IMR-90 (cell line): ENCODE measurements around the gene KDM4F. TPM values are rescaled to one million over a fixed set of nuclear protein-coding genes. Genes with fewer than 3 reads are reported as not detected.

Experiments used
- ATAC-seq: fragments of 200-7000 bp; cut with Tn5 transposase; 2 replicates; pipeline ENCODE4 v1.9.1; 2020; ENCODE audit warnings: low read depth, mild to moderate bottlenecking, moderate library complexity
- BruUV-seq: library from RNA; stranded (reverse); fragments of 400-500 nt; replicated peaks from 2 replicates; lab custom pipeline; 2021; lab: Mats Ljungman, UMichigan
- CTCF ChIA-PET: fragments of 300-600 bp; formaldehyde crosslinking; extraction: SDS; loops from one replicate; lab custom pipeline; 2021; ENCODE audit warnings: antibody characterized with exemption; lab: Yijun Ruan, JAX
- POLR2A ChIA-PET: fragments of 300-600 bp; sonication (Branson Sonifier 250); formaldehyde crosslinking; loops from one replicate; lab custom pipeline; 2022; ENCODE audit warnings: antibody characterized with exemption; ENCODE audit not compliant: unreplicated experiment; lab: Charles Lee
- DNase-seq: peaks from one replicate; pipeline ENCODE4 v3.0.0; 2013
- H2AFZ ChIP-seq: replicated peaks from 2 replicates; pipeline ENCODE3; 2013; ENCODE audit warnings: low read length, mild to moderate bottlenecking; ENCODE audit not compliant: poor library complexity
- H2AK5ac ChIP-seq: 2 replicates; pipeline ENCODE4 v1.6.1; 2013; ENCODE audit warnings: low read depth, low read length, inconsistent platforms
- H2AK9ac ChIP-seq: replicated peaks from 2 replicates; pipeline ENCODE3; 2013; ENCODE audit warnings: mild to moderate bottlenecking, low read depth, low read length, moderate library complexity; ENCODE audit not compliant: poor library complexity
- H2BK120ac ChIP-seq: 2 replicates; pipeline ENCODE4 v1.6.1; 2013; ENCODE audit warnings: low read depth, low read length, inconsistent platforms
- H2BK15ac ChIP-seq: 3 replicates; pipeline ENCODE4 v1.6.1; 2013; ENCODE audit warnings: low read depth, low read length, inconsistent platforms
- H2BK20ac ChIP-seq: 2 replicates; pipeline ENCODE4 v1.6.1; 2013; ENCODE audit warnings: low read depth, mild to moderate bottlenecking, inconsistent platforms, low read length, moderate library complexity
- H2BK5ac ChIP-seq: 2 replicates; pipeline ENCODE4 v1.6.1; 2013; ENCODE audit warnings: mild to moderate bottlenecking, low read depth, low read length, inconsistent platforms; ENCODE audit not compliant: poor library complexity, severe bottlenecking
- H3K14ac ChIP-seq: replicated peaks from 2 replicates; pipeline ENCODE4 v1.6.1; 2013; ENCODE audit warnings: low read depth, low read length, inconsistent platforms
- H3K18ac ChIP-seq: 2 replicates; pipeline ENCODE4 v1.6.1; 2013; ENCODE audit warnings: low read depth, low read length, control low read depth
- H3K23ac ChIP-seq: 2 replicates; pipeline ENCODE4 v1.6.1; 2013; ENCODE audit warnings: low read depth, low read length, inconsistent platforms
- H3K27ac ChIP-seq: 2 replicates; pipeline ENCODE4 v1.5.1; 2013; ENCODE audit warnings: mild to moderate bottlenecking, control low read depth, low read length; ENCODE audit not compliant: insufficient read depth
- H3K27me3 ChIP-seq: 2 replicates; pipeline ENCODE4 v1.6.1; 2013; ENCODE audit warnings: low read length; ENCODE audit not compliant: control insufficient read depth, insufficient read depth
- H3K36me3 ChIP-seq: 2 replicates; pipeline ENCODE4 v1.6.1; 2013; ENCODE audit warnings: low read length, mixed read lengths; ENCODE audit not compliant: control insufficient read depth, insufficient read depth
- H3K4ac ChIP-seq: 2 replicates; pipeline ENCODE4 v1.6.1; 2013; ENCODE audit warnings: low read depth, low read length, inconsistent platforms
- H3K4me1 ChIP-seq: 2 replicates; pipeline ENCODE4 v1.6.1; 2013; ENCODE audit warnings: low read length, mixed read lengths; ENCODE audit not compliant: control insufficient read depth, insufficient read depth
- H3K4me2 ChIP-seq: 2 replicates; pipeline ENCODE4 v1.6.1; 2013; ENCODE audit warnings: low read depth, mild to moderate bottlenecking, control low read depth, low read length, moderate library complexity
- H3K4me3 ChIP-seq: 2 replicates; pipeline ENCODE4 v1.5.1; 2013; ENCODE audit warnings: low read depth, mild to moderate bottlenecking, control low read depth, low read length, moderate library complexity; ENCODE audit not compliant: insufficient read depth
- H3K56ac ChIP-seq: 2 replicates; pipeline ENCODE4 v1.6.1; 2013; ENCODE audit warnings: low read length, inconsistent platforms; ENCODE audit not compliant: insufficient read depth; ENCODE audit errors: extremely low read depth
- H3K79me1 ChIP-seq, 2 experiments: 2 replicates each; pipeline ENCODE4 v1.6.1; 2013; ENCODE audit warnings: low read length in 2 of 2, inconsistent platforms in 1 of 2, low read depth in 1 of 2
- H3K9ac ChIP-seq: 2 replicates; pipeline ENCODE4 v1.6.1; 2013; ENCODE audit warnings: low read depth, low read length, control low read depth
- H3K9me1 ChIP-seq: 2 replicates; pipeline ENCODE4 v1.6.1; 2013; ENCODE audit warnings: low read length, inconsistent platforms; ENCODE audit not compliant: insufficient read depth
- H3K9me3 ChIP-seq: 2 replicates; pipeline ENCODE4 v1.6.1; 2013; ENCODE audit warnings: low read length; ENCODE audit not compliant: control insufficient read depth, insufficient read depth
- H4K20me1 ChIP-seq: 2 replicates; pipeline ENCODE4 v1.6.1; 2013; ENCODE audit warnings: low read length, inconsistent platforms; ENCODE audit not compliant: insufficient read depth
- H4K5ac ChIP-seq: 2 replicates; pipeline ENCODE4 v1.6.1; 2013; ENCODE audit warnings: mild to moderate bottlenecking, low read depth, low read length, control low read depth
- H4K8ac ChIP-seq, 2 experiments: 2 replicates each; pipeline ENCODE4 v1.6.1; 2013; ENCODE audit warnings: low read depth in 2 of 2, low read length in 2 of 2, control low read depth in 1 of 2, inconsistent platforms in 1 of 2
- H4K91ac ChIP-seq: 2 replicates; pipeline ENCODE4 v1.6.1; 2013; ENCODE audit warnings: low read depth, low read length, inconsistent platforms; ENCODE audit not compliant: insufficient read depth
- BHLHE40 ChIP-seq: fragments of 150-350 bp; IDR thresholded peaks from 2 replicates; pipeline ENCODE4 v1.6.1; 2016; ENCODE audit warnings: mild to moderate bottlenecking, low read depth, low read length
- CEBPB ChIP-seq: IDR thresholded peaks from 2 replicates; pipeline ENCODE4 v1.6.1; 2012; ENCODE audit warnings: low read depth, low read length, improper control_type of control experiment
- CHD1 ChIP-seq: IDR thresholded peaks from 2 replicates; pipeline ENCODE4 v1.6.1; 2012; ENCODE audit warnings: low read depth, low read length, improper control_type of control experiment
- FOS ChIP-seq: fragments of 150-350 bp; IDR thresholded peaks from 2 replicates; pipeline ENCODE4 v1.6.1; 2016; ENCODE audit warnings: low read depth, low read length
- MAFK ChIP-seq: IDR thresholded peaks from 2 replicates; pipeline ENCODE4 v1.6.1; 2012; ENCODE audit warnings: low read depth, low read length, improper control_type of control experiment
- MAZ ChIP-seq: IDR thresholded peaks from 2 replicates; pipeline ENCODE4 v1.6.1; 2012; ENCODE audit warnings: low read depth, mild to moderate bottlenecking, low read length, improper control_type of control experiment, moderate library complexity, borderline replicate concordance
- MXI1 ChIP-seq: IDR thresholded peaks from 2 replicates; pipeline ENCODE4 v1.6.1; 2012; ENCODE audit warnings: low read depth, mild to moderate bottlenecking, low read length, moderate library complexity, borderline replicate concordance
- NFE2L2 ChIP-seq: fragments of 150-350 bp; IDR thresholded peaks from 2 replicates; pipeline ENCODE4 v1.6.1; 2016; ENCODE audit warnings: low read depth, mild to moderate bottlenecking, low read length
- POLR2A ChIP-seq: IDR thresholded peaks from 2 replicates; pipeline ENCODE4 v1.6.1; 2012; ENCODE audit warnings: mild to moderate bottlenecking, low read depth, low read length
- RAD21 ChIP-seq: IDR thresholded peaks from 2 replicates; pipeline ENCODE4 v1.6.1; 2012; ENCODE audit warnings: low read length, improper control_type of control experiment
- RCOR1 ChIP-seq: IDR thresholded peaks from 2 replicates; pipeline ENCODE4 v1.6.1; 2012; ENCODE audit warnings: mild to moderate bottlenecking, low read length, improper control_type of control experiment; ENCODE audit not compliant: insufficient replicate concordance
- RFX5 ChIP-seq: IDR thresholded peaks from 2 replicates; pipeline ENCODE4 v1.8.0; 2012; ENCODE audit warnings: low read depth, mild to moderate bottlenecking, low read length, moderate library complexity
- SMC3 ChIP-seq: fragments of 150-350 bp; IDR thresholded peaks from 2 replicates; pipeline ENCODE4 v1.6.1; 2016; ENCODE audit warnings: low read depth, mild to moderate bottlenecking, antibody characterized with exemption, low read length, moderate library complexity
- dilution Hi-C: fragments of 300-500 bp; cut with HindIII; formaldehyde crosslinking; loops from one replicate; pipeline ENCODE4 v1.14.3; 2018; ENCODE audit warnings: low sequenced_read_pairs; ENCODE audit not compliant: unreplicated experiment
- in situ Hi-C: fragments of 300-500 bp; cut with MboI; formaldehyde crosslinking; loops from 3 replicates; pipeline ENCODE4 v1.14.3; 2019; ENCODE audit warnings: low sequenced_read_pairs, inconsistent platforms, mixed read lengths
- intact Hi-C: fragments of 100-400 bp; cut with micrococcal nuclease; formaldehyde crosslinking; loops from 2 replicates; pipeline ENCODE4 v1.10.0; 2022
- polyA plus RNA-seq, 3 experiments: library from polyadenylated mRNA; depleted of rRNA; stranded (reverse); fragments of >200 nt; gene quantifications; 2 replicates each; pipeline ENCODE4 v1.2.3, GENCODE V29; 2012; ENCODE audit warnings: low replicate concordance in 1 of 3
- total RNA-seq: library from RNA; depleted of rRNA; stranded (reverse); fragments of >200 nt; gene quantifications from 2 replicates; pipeline ENCODE4 v1.2.3, GENCODE V29; 2012
- TF ChIP-seq, protein P1 (sequence below): fragments of 150-350 bp; IDR thresholded peaks from 2 replicates; pipeline ENCODE4 v1.6.1; 2017; ENCODE audit warnings: mild to moderate bottlenecking, antibody characterized with exemption, low read length, low read depth
- TF ChIP-seq, protein P2 (sequence below): fragments of 150-350 bp; IDR thresholded peaks from 2 replicates; pipeline ENCODE4 v1.6.1; 2016; ENCODE audit warnings: low read depth, mild to moderate bottlenecking, low read length, moderate library complexity, borderline replicate concordance
- TF ChIP-seq, protein P3 (sequence below): conservative IDR thresholded peaks from 2 replicates; pipeline ENCODE4 v1.5.1; 2012; ENCODE audit warnings: mild to moderate bottlenecking, low read depth, low read length, improper control_type of control experiment

KDM4F gene
- total and polyA plus RNA-seq, 2 of the 4 experiments (the other 2 are of a cell fraction), result not detected

DNA sequence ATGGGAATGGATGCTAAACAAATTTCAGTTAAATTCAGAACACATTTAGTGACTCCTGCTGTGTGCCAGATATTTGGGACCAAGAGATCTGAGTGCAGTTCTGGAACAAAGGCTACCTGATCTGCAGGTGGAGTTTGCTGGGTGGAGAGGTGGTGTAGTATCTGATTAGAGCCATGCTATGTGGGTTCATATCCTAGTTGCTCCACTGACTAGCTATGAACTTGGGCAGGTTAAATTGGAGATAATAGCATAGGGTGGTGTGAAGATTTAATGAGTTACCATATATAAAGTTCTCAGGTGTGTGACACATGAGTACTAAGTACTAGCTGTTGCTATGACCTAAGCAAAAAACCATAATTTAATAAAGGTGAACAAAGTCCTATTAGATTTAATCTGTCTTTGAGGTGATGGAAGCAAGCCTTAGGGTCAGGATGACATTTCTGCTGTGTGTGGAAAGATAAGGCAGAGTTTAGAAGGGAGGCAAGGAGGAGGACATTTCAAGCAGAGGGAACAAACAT, 42.5 kb downstream of the KDM4F start:
- Histone ChIP-seq H3K4me1 (peaks cover 6% of the 10 kb centered on the region), H4K8ac (no peak overlapping the region), H2BK20ac (no peak overlapping the region), H2AK9ac (no peak overlapping the region), H3K18ac (no peak overlapping the region), H2BK5ac (no peak overlapping the region), H3K9ac (no peak overlapping the region), H3K4me3 (no peak overlapping the region), H2BK120ac (no peak overlapping the region), H2BK15ac (no peak overlapping the region), H3K27ac (no peak overlapping the region), H2AK5ac (0 out of 2 replicates have a peak overlapping the region, but pooled peaks have one; percentile 43), H3K23ac (no peak overlapping the region), H3K27me3 (no peaks in the 10 kb centered on the region), H3K14ac (no peak overlapping the region), H3K4me2 (no peak overlapping the region), H3K56ac (no peak overlapping the region), H3K36me3 (no peaks in the 10 kb centered on the region), H3K9me3 (no peaks in the 10 kb centered on the region), H3K9me1 (peaks cover 11% of the 10 kb centered on the region; the same call in 1 of the 2 replicates), H4K20me1 (no peaks in the 10 kb centered on the region), H4K5ac (no peak overlapping the region), H2AFZ (no peak overlapping the region), H3K79me1 (peaks cover 4 to 6% of the 10 kb centered on the region in 2 experiments; a peak in 1 of 4 replicates), H3K4ac (no peak overlapping the region), H4K91ac (no peak overlapping the region)
- DNase-seq (no peak), ATAC-seq (no peak)
- dilution Hi-C loops, result no loop called here
- in situ Hi-C loops, result no loop called here
- TF ChIP-seq CEBPB (no peak), MXI1 (no peak), CHD1 (no peak), MAFK (no peak), RFX5 (no peak), BHLHE40 (no peak), SMC3 (no peak), RAD21 (no peak), RCOR1 (no peak), NFE2L2 (no peak), MAZ (no peak), FOS (no peak), POLR2A (no peak)
- TF ChIP-seq, protein P1, sequence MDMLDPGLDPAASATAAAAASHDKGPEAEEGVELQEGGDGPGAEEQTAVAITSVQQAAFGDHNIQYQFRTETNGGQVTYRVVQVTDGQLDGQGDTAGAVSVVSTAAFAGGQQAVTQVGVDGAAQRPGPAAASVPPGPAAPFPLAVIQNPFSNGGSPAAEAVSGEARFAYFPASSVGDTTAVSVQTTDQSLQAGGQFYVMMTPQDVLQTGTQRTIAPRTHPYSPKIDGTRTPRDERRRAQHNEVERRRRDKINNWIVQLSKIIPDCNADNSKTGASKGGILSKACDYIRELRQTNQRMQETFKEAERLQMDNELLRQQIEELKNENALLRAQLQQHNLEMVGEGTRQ, result no peak
- TF ChIP-seq, protein P2, sequence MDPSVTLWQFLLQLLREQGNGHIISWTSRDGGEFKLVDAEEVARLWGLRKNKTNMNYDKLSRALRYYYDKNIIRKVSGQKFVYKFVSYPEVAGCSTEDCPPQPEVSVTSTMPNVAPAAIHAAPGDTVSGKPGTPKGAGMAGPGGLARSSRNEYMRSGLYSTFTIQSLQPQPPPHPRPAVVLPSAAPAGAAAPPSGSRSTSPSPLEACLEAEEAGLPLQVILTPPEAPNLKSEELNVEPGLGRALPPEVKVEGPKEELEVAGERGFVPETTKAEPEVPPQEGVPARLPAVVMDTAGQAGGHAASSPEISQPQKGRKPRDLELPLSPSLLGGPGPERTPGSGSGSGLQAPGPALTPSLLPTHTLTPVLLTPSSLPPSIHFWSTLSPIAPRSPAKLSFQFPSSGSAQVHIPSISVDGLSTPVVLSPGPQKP, result no peak
- TF ChIP-seq, protein P3, sequence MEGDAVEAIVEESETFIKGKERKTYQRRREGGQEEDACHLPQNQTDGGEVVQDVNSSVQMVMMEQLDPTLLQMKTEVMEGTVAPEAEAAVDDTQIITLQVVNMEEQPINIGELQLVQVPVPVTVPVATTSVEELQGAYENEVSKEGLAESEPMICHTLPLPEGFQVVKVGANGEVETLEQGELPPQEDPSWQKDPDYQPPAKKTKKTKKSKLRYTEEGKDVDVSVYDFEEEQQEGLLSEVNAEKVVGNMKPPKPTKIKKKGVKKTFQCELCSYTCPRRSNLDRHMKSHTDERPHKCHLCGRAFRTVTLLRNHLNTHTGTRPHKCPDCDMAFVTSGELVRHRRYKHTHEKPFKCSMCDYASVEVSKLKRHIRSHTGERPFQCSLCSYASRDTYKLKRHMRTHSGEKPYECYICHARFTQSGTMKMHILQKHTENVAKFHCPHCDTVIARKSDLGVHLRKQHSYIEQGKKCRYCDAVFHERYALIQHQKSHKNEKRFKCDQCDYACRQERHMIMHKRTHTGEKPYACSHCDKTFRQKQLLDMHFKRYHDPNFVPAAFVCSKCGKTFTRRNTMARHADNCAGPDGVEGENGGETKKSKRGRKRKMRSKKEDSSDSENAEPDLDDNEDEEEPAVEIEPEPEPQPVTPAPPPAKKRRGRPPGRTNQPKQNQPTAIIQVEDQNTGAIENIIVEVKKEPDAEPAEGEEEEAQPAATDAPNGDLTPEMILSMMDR, result no peak
- BruUV-seq, result no TSS peak
- ChIA-PET CTCF (no interaction called here), POLR2A (no interaction called here)
- intact Hi-C loops, result no loop called here
